Body of pancreas (tissue), 4 donors: ENCODE results near the gene CEBPA. TPM values are rescaled to one million over a fixed set of nuclear protein-coding genes. Genes with fewer than 3 reads are reported as not detected.
"Not testable (repeated sequence)": the region's sequence is repeated elsewhere in the genome, so short reads cannot be mapped to it uniquely, and the experiment has no call there.

Experiments
- ATAC-seq: fragments of 150-250 bp; one replicate; pipeline ENCODE4 v1.9.1; 2016
- DNase-seq, 4 donors: peaks; one replicate each; pipeline ENCODE4 v3.0.0-alpha.2; 2019
- H3K27ac ChIP-seq, 4 donors: fragments of 200-600 bp; sonication (generic); 1 replicate in 3 of 4; 2 replicates in 1 of 4; pipeline versions ENCODE4 v1.5.1 to v1.6.1; 2016 to 2019; ENCODE audit warnings: mild to moderate bottlenecking in 1 of 4, mixed read lengths in 1 of 4, moderate library complexity in 1 of 4
- H3K27me3 ChIP-seq, 2 donors: fragments of 200-600 bp; sonication (generic); one replicate each; pipeline ENCODE4 v1.6.0; 2016; ENCODE audit warnings: mild to moderate bottlenecking in 1 of 2
- H3K36me3 ChIP-seq, 2 donors: fragments of 200-600 bp; sonication (generic); replicated peaks in 1 of 2; 2 replicates each; pipeline ENCODE4 v1.5.1; 2016; ENCODE audit warnings: low read depth in 2 of 2; ENCODE audit not compliant: insufficient read depth in 1 of 2
- H3K4me1 ChIP-seq: fragments of 200-600 bp; sonication (generic); one replicate; pipeline ENCODE4 v1.6.0; 2016
- H3K4me3 ChIP-seq, 2 donors: fragments of 200-600 bp; sonication (generic); 1 replicate in 1 of 2; 2 replicates in 1 of 2; pipeline ENCODE4 v1.5.1; 2016 to 2019
- H3K9me3 ChIP-seq, 3 donors: fragments of 200-600 bp; sonication (generic); 1 replicate in 2 of 3; 2 replicates in 1 of 3; pipeline ENCODE4 v1.5.1; 2016
- CTCF ChIP-seq, 7 experiments: fragments of 450-650 bp in 4 of 7; fragments of 200-600 bp in 3 of 7; sonication (generic) in 3 of 7; IDR thresholded peaks; one replicate each; pipeline ENCODE4 v1.5.1; 2016 to 2019; ENCODE audit warnings: antibody characterized with exemption in 7 of 7
- POLR2A ChIP-seq, 3 donors: fragments of 450-650 bp; IDR thresholded peaks; one replicate each; pipeline ENCODE4 v1.6.1; 2016; ENCODE audit warnings: antibody characterized with exemption in 3 of 3, mild to moderate bottlenecking in 2 of 3
- WGBS, 2 donors: methylation state at CpG; one replicate each; pipeline ENCODE4 v1.1.5; 2017; 5-methylcytosine and 5-hydroxymethylcytosine counted together
- intact Hi-C: fragments of 100-400 bp; cut with DNase I; formaldehyde crosslinking; loops from one replicate; pipeline ENCODE4 v1.15.1; 2023
- total RNA-seq, 2 donors: library from RNA; depleted of rRNA; stranded (reverse); fragments of >200 nt; gene quantifications; one replicate each; pipeline ENCODE4 v1.1.0, GENCODE V29; 2016

The CEBPA gene
- total RNA-seq, 2 donors from 2014 or later = 12.5 to 73.2 TPM

GRCh38 chr19:33295621-33296487 is 6.5 kb downstream of the CEBPA start:
- no peaks in the 10 kb centered on the region for H3K9me3 ChIP-seq
- H3K4me3 ChIP-seq = no peak overlapping the region
- DNase-seq = no peak
- H3K4me1 ChIP-seq = peaks cover 50% of the 10 kb centered on the region
- ATAC-seq = no peak
- H3K36me3 ChIP-seq = no peaks in the 10 kb centered on the region
- intact Hi-C loops = loop anchor here (10.0 kb wide), 1 partner anchor 69 kb away; no protein-coding TSS in a partner anchor
- no peaks in the 10 kb centered on the region for H3K27me3 ChIP-seq
- TF ChIP-seq POLR2A (IDR thresholded peaks at IDR 0.05) (no peak), CTCF (IDR thresholded peaks at IDR 0.05) (no peak)
- WGBS, 2 donors = 84 to 88% methylated on average over 11 to 12 of the region's 12 CpGs
- H3K27ac ChIP-seq = no peak overlapping the region

GRCh38 chr19:33295046-33295445 is 7.3 kb downstream of the CEBPA start:
- not testable (repeated sequence) for H3K27ac ChIP-seq, H3K27me3 ChIP-seq, DNase-seq, H3K9me3 ChIP-seq, ATAC-seq, H3K36me3 ChIP-seq, H3K4me3 ChIP-seq
- H3K4me1 ChIP-seq = peaks cover 45% of the 10 kb centered on the region
- intact Hi-C loops = loop anchor here (10.0 kb wide), 1 partner anchor 70 kb away; no protein-coding TSS in a partner anchor
- WGBS, 2 donors = 89 to 94% methylated on average over 7 of the region's 7 CpGs

- peak overlapping the region in 1 of 4 donors; percentile 66 for H3K27ac ChIP-seq
- 57 to 65% methylated on average over 13 of the region's 13 CpGs for WGBS, 2 donors
Measured at GRCh38 chr19:33294058-33294798, 8.1 kb downstream of the CEBPA start.

GRCh38 chr19:33293255-33294057 is 8.9 kb downstream of the CEBPA start:
- peak overlapping the region in 3 of 4 donors; percentile 1 to 66 (median 15) for H3K27ac ChIP-seq
- DNase-seq (peak in 3 of 4 donors; percentile 48 to 70 (median 55)), ATAC-seq (peak; percentile 86)
- H3K4me1 ChIP-seq = peaks cover 35% of the 10 kb centered on the region
- no peaks in the 10 kb centered on the region for H3K9me3 ChIP-seq
- H3K27me3 ChIP-seq = no peaks in the 10 kb centered on the region
- WGBS, 2 donors = 23 to 28% methylated on average over 18 to 22 of the region's 22 CpGs
- H3K4me3 ChIP-seq = no peak overlapping the region
- TF ChIP-seq CTCF (IDR thresholded peaks at IDR 0.05) (no peak), POLR2A (IDR thresholded peaks at IDR 0.05) (no peak)
- no peaks in the 10 kb centered on the region for H3K36me3 ChIP-seq
- intact Hi-C loops = loop anchor here (10.0 kb wide), 1 partner anchor 71 kb away; no protein-coding TSS in a partner anchor

More at GRCh38 chr19:33294058-33294798, 8.1 kb downstream of the CEBPA start:
- no peaks in the 10 kb centered on the region for H3K36me3 ChIP-seq
- no peak for TF ChIP-seq POLR2A (IDR thresholded peaks at IDR 0.05)
- TF ChIP-seq CTCF (IDR thresholded peaks at IDR 0.05) = no peak
- intact Hi-C loops = loop anchor here (10.0 kb wide), 1 partner anchor 71 kb away; no protein-coding TSS in a partner anchor
- H3K4me3 ChIP-seq = no peak overlapping the region
- ATAC-seq (no peak), DNase-seq (no peak)
- H3K9me3 ChIP-seq = no peaks in the 10 kb centered on the region
- H3K4me1 ChIP-seq = peaks cover 37% of the 10 kb centered on the region
- H3K27me3 ChIP-seq = no peaks in the 10 kb centered on the region
